GM23248 (cell line): ENCODE results near the gene NDUFA1.
"Not testable (repeated sequence)": the region's sequence is repeated elsewhere in the genome, so short reads cannot be mapped to it uniquely, and the experiment has no call there.

Experiments used
- EZH2 ChIP-seq: fragments of 200-600 bp; sonication (generic); IDR thresholded peaks from 2 replicates; pipeline ENCODE4 v1.6.1; 2018; ENCODE audit warnings: antibody characterized with exemption, mild to moderate bottlenecking; ENCODE audit not compliant: insufficient read depth, poor library complexity, severe bottlenecking
- EZH2phosphoT487 ChIP-seq: fragments of 200-600 bp; sonication (generic); IDR thresholded peaks from 2 replicates; pipeline ENCODE4 v1.6.1; 2018; ENCODE audit warnings: antibody characterized with exemption, moderate library complexity, mild to moderate bottlenecking, low read depth; ENCODE audit not compliant: insufficient read depth

- TF ChIP-seq EZH2, EZH2phosphoT487: not testable (repeated sequence)
Measured at GRCh38 chrX:119824221-119824620, 47.4 kb upstream of the NDUFA1 start.
